ENCODE results near the gene FGA. TPM values are rescaled to one million over a fixed set of nuclear protein-coding genes. Genes with fewer than 3 reads are reported as not detected.

FGA gene
- total and polyA plus RNA-seq, 2 of the 8 experiments (the other 6 are each of a cell fraction or from before 2014, with no cell fraction given) = not detected

DNA sequence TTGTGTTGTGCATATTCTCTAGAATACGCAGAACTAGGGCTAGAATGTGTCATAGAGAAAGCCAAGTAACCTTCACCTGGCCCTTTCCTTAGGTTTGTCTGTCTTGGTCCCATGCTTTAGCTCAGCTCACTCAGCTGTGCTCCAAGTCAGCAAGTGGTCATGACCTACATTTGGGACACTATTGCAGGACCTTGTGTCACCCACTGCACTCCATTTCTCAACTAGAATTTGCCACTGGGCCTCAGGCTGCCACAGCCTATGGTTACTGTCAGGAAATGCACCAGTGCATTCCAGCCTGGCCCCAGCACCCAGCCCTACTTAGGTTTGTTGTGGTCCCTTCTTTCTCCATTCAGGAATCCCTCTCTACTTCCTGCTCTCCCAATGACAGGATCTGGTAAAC is 29.6 kb upstream of the FGA start:
- TF ChIP-seq SP1 (IDR thresholded peaks at IDR 0.05; ENCODE audit: low read depth, low read length) = no peak
- TF ChIP-seq CHD1 (IDR thresholded peaks at IDR 0.05; ENCODE audit: low read depth, low read length) = no peak
- TF ChIP-seq CEBPB (IDR thresholded peaks at IDR 0.05; ENCODE audit: low read depth, low read length) = no peak
- Histone ChIP-seq H3K27me3 (replicated peaks in 1 of 4; ENCODE audit: control insufficient read depth in 3 of 4, extremely low read depth in 1 of 4, insufficient read depth in 3 of 4, low read length in 3 of 4) (no peaks in the 10 kb centered on the region), H3K27ac (ENCODE audit: low read depth, low read length) (no peak overlapping the region), H4K20me1 (replicated peaks in 1 of 2; ENCODE audit: control insufficient read depth in 1 of 2, insufficient read depth in 2 of 2, low read length in 2 of 2) (no peaks in the 10 kb centered on the region), H2BK12ac (ENCODE audit: low read depth, low read length) (no peak overlapping the region), H3K14ac (ENCODE audit: insufficient read length) (no peak overlapping the region), H3K4me1 (replicated peaks in 1 of 4; ENCODE audit: control insufficient read depth in 3 of 4, insufficient read depth in 4 of 4, low read length in 3 of 4) (no peaks in the 10 kb centered on the region), H3K36me3 (ENCODE audit: control insufficient read depth in 2 of 4, insufficient read depth in 4 of 4, low read length in 3 of 4) (no peaks in the 10 kb centered on the region), H3K4me3 (ENCODE audit: extremely low read depth in 1 of 4, insufficient read depth in 2 of 4, low read depth in 3 of 4, low read length in 4 of 4) (no peak overlapping the region), H3K56ac (replicated peaks; ENCODE audit: insufficient read length, low read depth, low read length) (no peak overlapping the region), H3K4ac (replicated peaks; ENCODE audit: insufficient read length, low read depth, low read length) (no peak overlapping the region), H3K9ac (replicated peaks in 1 of 4; ENCODE audit: extremely low read depth in 1 of 4, low read depth in 3 of 4, low read length in 3 of 4) (no peak overlapping the region), H3K79me1 (ENCODE audit: low read depth, low read length) (no peaks in the 10 kb centered on the region), H3K23me2 (ENCODE audit: low read depth, low read length) (no peaks in the 10 kb centered on the region), H4K91ac (replicated peaks; ENCODE audit: insufficient read length, low read length) (no peak overlapping the region), H3K18ac (ENCODE audit: extremely low read depth, low read length) (no peak overlapping the region), H3K79me2 (ENCODE audit: control insufficient read depth in 1 of 2, insufficient read depth in 2 of 2, low read length in 2 of 2) (no peaks in the 10 kb centered on the region), H3K4me2 (ENCODE audit: insufficient read depth in 1 of 2, low read depth in 2 of 2, low read length in 2 of 2) (no peak overlapping the region), H4K8ac (ENCODE audit: extremely low read depth, insufficient read depth, low read length) (no peak overlapping the region), H3K23ac (ENCODE audit: insufficient read length) (no peak overlapping the region), H4K5ac (ENCODE audit: insufficient read length, low read depth, low read length) (no peak overlapping the region), H2AFZ (ENCODE audit: low read length) (no peak overlapping the region), H2BK20ac (ENCODE audit: low read length) (no peak overlapping the region), H2BK120ac (replicated peaks; ENCODE audit: low read depth, low read length) (no peak overlapping the region), H2BK15ac (ENCODE audit: low read length) (no peak overlapping the region), H2AK5ac (ENCODE audit: low read depth, low read length) (no peak overlapping the region), H2BK5ac (ENCODE audit: low read depth, low read length) (no peak overlapping the region), H3K9me3 (ENCODE audit: insufficient read depth in 2 of 2, low read depth in 1 of 2, low read length in 1 of 2) (no peaks in the 10 kb centered on the region)
- ChIA-PET CTCF (ENCODE audit: partially characterized antibody) (interaction anchor here (1.0 to 10.6 kb wide), 15 partner anchors 10 to 113 kb away, joined by 3 to 283 read pairs (median 9); partner anchors contain the start of genes FGB and PLRG1), POLR2A (ENCODE audit: partially characterized antibody) (no interaction called here)
- DNase-seq (ENCODE audit: low read depth in 1 of 2, low spot score in 2 of 2) (no peak), FAIRE-seq (no peak)
- WGBS, 2 experiments (ENCODE audit: extremely low coverage in 1 of 2, insufficient coverage in 1 of 2, insufficient read length in 1 of 2, insufficient replicate concordance in 2 of 2, low coverage in 1 of 2, low lambda C conversion rate in 2 of 2, missing lambda C conversion rate in 1 of 2) = 23% methylated on average over 1 of the region's 1 CpG; no CpG with 5 or more reads in 1 of the 2 experiments

All from H1 (cell line).